ENCODE data around the gene LST1. TPM values are rescaled to one million over a fixed set of nuclear protein-coding genes. Genes with fewer than 3 reads are reported as not detected.

The LST1 gene
- total RNA-seq, 1 experiment from 2014 or later, result not detected

- DNase-seq (ENCODE audit: low read depth), result peak; percentile 98
Measured at GRCh38 chr6:31559958-31560696, 25.9 kb upstream of the LST1 start.

- DNase-seq (ENCODE audit: low read depth), result no peak
Measured at GRCh38 chr6:31560697-31561058, 25.4 kb upstream of the LST1 start.

- no peak for DNase-seq (ENCODE audit: low read depth)
Measured at GRCh38 chr6:31567531-31568370, 18.3 kb upstream of the LST1 start.

DNA sequence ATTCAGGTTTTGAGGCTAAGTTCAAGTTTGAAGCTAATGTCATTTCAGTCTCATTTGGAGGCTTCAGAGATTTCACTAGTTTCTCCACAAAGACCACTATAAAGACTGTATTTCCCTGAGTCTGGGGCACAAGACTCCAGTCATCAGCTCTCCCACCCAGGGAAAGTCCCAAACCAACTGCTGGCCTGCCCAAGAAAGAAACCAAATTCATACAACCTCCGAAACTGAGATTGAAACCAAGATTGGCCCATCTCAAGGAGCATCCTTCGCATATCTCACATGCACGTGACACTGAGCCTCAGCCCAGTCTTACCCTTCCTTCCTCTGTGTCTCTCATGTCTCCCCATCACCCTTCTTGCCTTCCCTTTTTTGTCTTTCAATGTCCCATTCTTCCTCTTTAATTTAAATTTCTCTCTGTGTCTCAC is 17.5 kb upstream of the LST1 start:
- no peak for DNase-seq (ENCODE audit: low read depth)

- no peak for DNase-seq (ENCODE audit: low read depth)
Measured at GRCh38 chr6:31569861-31570536, 16.1 kb upstream of the LST1 start.

DNA sequence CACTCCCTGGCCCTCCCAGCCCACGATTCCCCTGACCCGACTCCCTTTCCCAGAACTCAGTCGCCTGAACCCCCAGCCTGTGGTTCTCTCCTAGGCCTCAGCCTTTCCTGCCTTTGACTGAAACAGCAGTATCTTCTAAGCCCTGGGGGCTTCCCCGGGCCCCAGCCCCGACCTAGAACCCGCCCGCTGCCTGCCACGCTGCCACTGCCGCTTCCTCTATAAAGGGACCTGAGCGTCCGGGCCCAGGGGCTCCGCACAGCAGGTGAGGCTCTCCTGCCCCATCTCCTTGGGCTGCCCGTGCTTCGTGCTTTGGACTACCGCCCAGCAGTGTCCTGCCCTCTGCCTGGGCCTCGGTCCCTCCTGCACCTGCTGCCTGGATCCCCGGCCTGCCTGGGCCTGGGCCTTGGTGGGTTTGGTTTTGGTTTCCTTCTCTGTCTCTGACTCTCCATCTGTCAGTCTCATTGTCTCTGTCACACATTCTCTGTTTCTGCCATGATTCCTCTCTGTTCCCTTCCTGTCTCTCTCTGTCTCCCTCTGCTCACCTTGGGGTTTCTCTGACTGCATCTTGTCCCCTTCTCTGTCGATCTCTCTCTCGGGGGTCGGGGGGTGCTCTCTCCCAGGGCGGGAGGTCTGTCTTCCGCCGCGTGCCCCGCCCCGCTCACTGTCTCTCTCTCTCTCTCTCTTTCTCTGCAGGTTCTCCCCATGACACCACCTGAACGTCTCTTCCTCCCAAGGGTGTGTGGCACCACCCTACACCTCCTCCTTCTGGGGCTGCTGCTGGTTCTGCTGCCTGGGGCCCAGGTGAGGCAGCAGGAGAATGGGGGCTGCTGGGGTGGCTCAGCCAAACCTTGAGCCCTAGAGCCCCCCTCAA is 13.8 kb upstream of the LST1 start, which contains the start of gene LTA:
Gene LTA, plus strand, starts transcription at position 249 of the 871 bp plus-strand sequence. Its CDS starts 454 bp downstream, at position 703.
- no peak for DNase-seq (ENCODE audit: low read depth)

DNA sequence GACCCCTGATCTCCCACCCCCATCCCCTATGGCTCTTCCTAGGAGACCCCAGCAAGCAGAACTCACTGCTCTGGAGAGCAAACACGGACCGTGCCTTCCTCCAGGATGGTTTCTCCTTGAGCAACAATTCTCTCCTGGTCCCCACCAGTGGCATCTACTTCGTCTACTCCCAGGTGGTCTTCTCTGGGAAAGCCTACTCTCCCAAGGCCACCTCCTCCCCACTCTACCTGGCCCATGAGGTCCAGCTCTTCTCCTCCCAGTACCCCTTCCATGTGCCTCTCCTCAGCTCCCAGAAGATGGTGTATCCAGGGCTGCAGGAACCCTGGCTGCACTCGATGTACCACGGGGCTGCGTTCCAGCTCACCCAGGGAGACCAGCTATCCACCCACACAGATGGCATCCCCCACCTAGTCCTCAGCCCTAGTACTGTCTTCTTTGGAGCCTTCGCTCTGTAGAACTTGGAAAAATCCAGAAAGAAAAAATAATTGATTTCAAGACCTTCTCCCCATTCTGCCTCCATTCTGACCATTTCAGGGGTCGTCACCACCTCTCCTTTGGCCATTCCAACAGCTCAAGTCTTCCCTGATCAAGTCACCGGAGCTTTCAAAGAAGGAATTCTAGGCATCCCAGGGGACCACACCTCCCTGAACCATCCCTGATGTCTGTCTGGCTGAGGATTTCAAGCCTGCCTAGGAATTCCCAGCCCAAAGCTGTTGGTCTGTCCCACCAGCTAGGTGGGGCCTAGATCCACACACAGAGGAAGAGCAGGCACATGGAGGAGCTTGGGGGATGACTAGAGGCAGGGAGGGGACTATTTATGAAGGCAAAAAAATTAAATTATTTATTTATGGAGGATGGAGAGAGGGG is 12.6 kb upstream of the LST1 start:
- no peak for DNase-seq (ENCODE audit: low read depth)

GRCh38 chr6:31574106-31575061 is 11.7 kb upstream of the LST1 start:
- no peak for DNase-seq (ENCODE audit: low read depth)

DNA sequence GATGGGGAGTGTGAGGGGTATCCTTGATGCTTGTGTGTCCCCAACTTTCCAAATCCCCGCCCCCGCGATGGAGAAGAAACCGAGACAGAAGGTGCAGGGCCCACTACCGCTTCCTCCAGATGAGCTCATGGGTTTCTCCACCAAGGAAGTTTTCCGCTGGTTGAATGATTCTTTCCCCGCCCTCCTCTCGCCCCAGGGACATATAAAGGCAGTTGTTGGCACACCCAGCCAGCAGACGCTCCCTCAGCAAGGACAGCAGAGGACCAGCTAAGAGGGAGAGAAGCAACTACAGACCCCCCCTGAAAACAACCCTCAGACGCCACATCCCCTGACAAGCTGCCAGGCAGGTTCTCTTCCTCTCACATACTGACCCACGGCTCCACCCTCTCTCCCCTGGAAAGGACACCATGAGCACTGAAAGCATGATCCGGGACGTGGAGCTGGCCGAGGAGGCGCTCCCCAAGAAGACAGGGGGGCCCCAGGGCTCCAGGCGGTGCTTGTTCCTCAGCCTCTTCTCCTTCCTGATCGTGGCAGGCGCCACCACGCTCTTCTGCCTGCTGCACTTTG is 10.7 kb upstream of the LST1 start, which contains the start of gene TNF:
Gene TNF, plus strand, starts transcription at position 231 of the 567 bp plus-strand sequence. Its CDS starts 177 bp downstream, at position 408.
- no peak for DNase-seq (ENCODE audit: low read depth)

GRCh38 chr6:31575952-31576685 is 10.0 kb upstream of the LST1 start:
- DNase-seq (ENCODE audit: low read depth), result no peak

GRCh38 chr6:31576897-31577578 is 9.0 kb upstream of the LST1 start:
- DNase-seq (ENCODE audit: low read depth), result no peak

- DNase-seq (ENCODE audit: low read depth), result no peak
Measured at GRCh38 chr6:31577579-31577966, 8.5 kb upstream of the LST1 start.

DNA sequence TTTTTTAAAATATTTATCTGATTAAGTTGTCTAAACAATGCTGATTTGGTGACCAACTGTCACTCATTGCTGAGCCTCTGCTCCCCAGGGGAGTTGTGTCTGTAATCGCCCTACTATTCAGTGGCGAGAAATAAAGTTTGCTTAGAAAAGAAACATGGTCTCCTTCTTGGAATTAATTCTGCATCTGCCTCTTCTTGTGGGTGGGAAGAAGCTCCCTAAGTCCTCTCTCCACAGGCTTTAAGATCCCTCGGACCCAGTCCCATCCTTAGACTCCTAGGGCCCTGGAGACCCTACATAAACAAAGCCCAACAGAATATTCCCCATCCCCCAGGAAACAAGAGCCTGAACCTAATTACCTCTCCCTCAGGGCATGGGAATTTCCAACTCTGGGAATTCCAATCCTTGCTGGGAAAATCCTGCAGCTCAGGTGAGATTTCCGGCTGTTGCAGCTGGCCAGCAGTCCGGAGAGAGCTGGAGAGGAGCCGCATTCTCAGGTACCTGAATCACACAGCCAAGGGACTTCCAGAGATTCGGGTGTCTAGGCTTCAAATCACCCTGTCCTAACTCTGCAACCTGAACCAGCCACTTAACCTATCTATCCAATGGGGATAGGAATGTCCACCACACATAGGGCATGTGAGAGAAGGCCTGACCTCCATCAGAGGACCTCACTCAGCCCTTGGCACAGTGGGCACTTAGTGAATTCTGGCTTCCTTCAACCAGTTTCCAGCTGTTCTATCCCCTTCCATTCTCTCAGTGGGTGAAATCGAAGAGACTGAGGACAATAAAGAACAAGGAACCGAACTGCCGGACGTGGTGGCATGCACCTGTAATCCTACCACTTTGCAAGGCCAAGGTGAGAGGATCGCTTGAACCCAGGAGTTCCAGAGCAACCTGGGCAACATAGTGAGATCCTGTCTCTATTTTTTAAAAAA is 7.6 kb upstream of the LST1 start:
- DNase-seq (ENCODE audit: low read depth), result peak; percentile 50

- no peak for DNase-seq (ENCODE audit: low read depth)
Measured at GRCh38 chr6:31579119-31579505, 7.0 kb upstream of the LST1 start.

GRCh38 chr6:31579546-31580437 is 6.3 kb upstream of the LST1 start:
- DNase-seq (ENCODE audit: low read depth), result no peak

DNA sequence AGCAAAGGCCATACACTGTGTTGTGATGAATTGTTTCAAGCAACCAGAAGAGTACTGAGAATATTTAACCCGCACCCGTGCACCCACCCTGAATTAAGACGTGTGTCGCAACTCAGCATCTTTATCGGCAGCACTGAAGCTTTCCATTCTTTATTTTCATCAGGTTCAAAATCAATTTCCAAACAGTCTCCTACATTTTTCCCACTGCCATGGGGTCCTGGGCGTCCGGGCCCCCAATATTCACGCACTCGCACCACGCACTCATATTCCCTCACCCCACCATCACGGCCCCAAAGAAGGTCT is 5.7 kb upstream of the LST1 start:
- DNase-seq (ENCODE audit: low read depth), result no peak

Data from M059J (cell line).